Panc1 (cell line): Measurements from ENCODE around the gene NID1. TPM values are rescaled to one million over a fixed set of nuclear protein-coding genes. Genes with fewer than 3 reads are reported as not detected.

ENCODE experiments used
- ATAC-seq: fragments of 200-7000 bp; cut with Tn5 transposase; 2 replicates; pipeline ENCODE4 v1.9.1; 2020; ENCODE audit warnings: mild to moderate bottlenecking, moderate library complexity
- BruUV-seq: library from RNA; stranded (reverse); fragments of 400-500 nt; replicated peaks from 2 replicates; lab custom pipeline; 2021; lab: Mats Ljungman, UMichigan
- CTCF ChIA-PET: fragments of 300-600 bp; sonication (Branson Sonifier 250); formaldehyde crosslinking; loops from one replicate; lab custom pipeline; 2022; ENCODE audit warnings: antibody characterized with exemption; lab: Charles Lee
- POLR2A ChIA-PET: fragments of 300-600 bp; sonication (Branson Sonifier 250); formaldehyde crosslinking; loops from one replicate; lab custom pipeline; 2022; ENCODE audit warnings: antibody characterized with exemption; lab: Charles Lee
- DNase-seq: peaks from one replicate; pipeline ENCODE4 v3.0.0-alpha.2; 2010; ENCODE audit warnings: low read depth, low spot score
- H3K27ac ChIP-seq: 2 replicates; pipeline ENCODE4 v1.5.1; 2011; ENCODE audit warnings: mild to moderate bottlenecking, low read length, inconsistent platforms
- H3K27me3 ChIP-seq: fragments of 200-500 bp; sonication (Bioruptor generic); 2 replicates; pipeline ENCODE4 v1.6.0; 2014; ENCODE audit warnings: low read length, inconsistent platforms; ENCODE audit not compliant: control insufficient read depth, insufficient read depth
- H3K36me3 ChIP-seq: fragments of 200-500 bp; sonication (Bioruptor generic); 2 replicates; pipeline ENCODE4 v1.5.1; 2014; ENCODE audit warnings: inconsistent platforms, mild to moderate bottlenecking, low read length, moderate library complexity; ENCODE audit not compliant: control insufficient read depth, insufficient read depth
- H3K4me1 ChIP-seq: 2 replicates; pipeline ENCODE4 v1.5.1; 2011; ENCODE audit warnings: inconsistent platforms, mild to moderate bottlenecking, low read length, moderate library complexity; ENCODE audit not compliant: control insufficient read depth, insufficient read depth
- H3K4me3 ChIP-seq, 2 experiments: 2 replicates each; pipeline ENCODE4 v1.5.1; 2011 to 2012; ENCODE audit warnings: low read depth in 2 of 2, low read length in 2 of 2, mild to moderate bottlenecking in 2 of 2, inconsistent platforms in 1 of 2, moderate library complexity in 1 of 2
- H3K9me3 ChIP-seq: fragments of 200-500 bp; sonication (Bioruptor generic); 2 replicates; pipeline ENCODE4 v1.5.1; 2014; ENCODE audit warnings: low read depth, mild to moderate bottlenecking, inconsistent platforms, low read length, moderate library complexity; ENCODE audit not compliant: control insufficient read depth, insufficient read depth
- POLR2AphosphoS5 ChIP-seq: IDR thresholded peaks from 2 replicates; pipeline ENCODE4 v1.6.1; 2012; ENCODE audit warnings: mild to moderate bottlenecking, low read depth, low read length, moderate library complexity
- SIN3A ChIP-seq: IDR thresholded peaks from 2 replicates; pipeline ENCODE4 v1.6.1; 2012; ENCODE audit warnings: low read depth, mild to moderate bottlenecking, low read length, moderate library complexity, borderline replicate concordance; ENCODE audit not compliant: insufficient read depth
- TCF7L2 ChIP-seq: IDR thresholded peaks from 2 replicates; pipeline ENCODE4 v1.6.1; 2011; ENCODE audit warnings: mild to moderate bottlenecking, low read depth, low read length, inconsistent platforms
- in situ Hi-C: cut with HindIII; loops from 2 replicates; pipeline ENCODE4 v1.10.0; 2016; ENCODE audit warnings: low sequenced_read_pairs, low pct_unique_long_range_greater_than_20kb
- intact Hi-C: fragments of 100-400 bp; cut with micrococcal nuclease; formaldehyde crosslinking; loops from one replicate; pipeline ENCODE4 v1.10.0; 2022; ENCODE audit not compliant: unreplicated experiment
- total RNA-seq: library from RNA; stranded (reverse); gene quantifications from one replicate; pipeline ENCODE4 v1.2.1, GENCODE V29; 2021; ENCODE audit not compliant: unreplicated experiment
- TF ChIP-seq, protein P1 (sequence below): fragments of 450-650 bp; IDR thresholded peaks from 2 replicates; pipeline ENCODE4 v1.5.1; 2017; ENCODE audit warnings: mild to moderate bottlenecking
- TF ChIP-seq, protein P2 (sequence below), 2 experiments: IDR thresholded peaks; 2 replicates each; pipeline ENCODE4 v1.6.1; 2011 to 2012; ENCODE audit warnings: low read depth in 2 of 2, control low read depth in 1 of 2, low read length in 1 of 2, mild to moderate bottlenecking in 1 of 2, moderate library complexity in 1 of 2; ENCODE audit not compliant: insufficient read depth in 1 of 2

NID1 gene
- total RNA-seq, 1 experiment from 2014 or later = 89.3 TPM

DNA sequence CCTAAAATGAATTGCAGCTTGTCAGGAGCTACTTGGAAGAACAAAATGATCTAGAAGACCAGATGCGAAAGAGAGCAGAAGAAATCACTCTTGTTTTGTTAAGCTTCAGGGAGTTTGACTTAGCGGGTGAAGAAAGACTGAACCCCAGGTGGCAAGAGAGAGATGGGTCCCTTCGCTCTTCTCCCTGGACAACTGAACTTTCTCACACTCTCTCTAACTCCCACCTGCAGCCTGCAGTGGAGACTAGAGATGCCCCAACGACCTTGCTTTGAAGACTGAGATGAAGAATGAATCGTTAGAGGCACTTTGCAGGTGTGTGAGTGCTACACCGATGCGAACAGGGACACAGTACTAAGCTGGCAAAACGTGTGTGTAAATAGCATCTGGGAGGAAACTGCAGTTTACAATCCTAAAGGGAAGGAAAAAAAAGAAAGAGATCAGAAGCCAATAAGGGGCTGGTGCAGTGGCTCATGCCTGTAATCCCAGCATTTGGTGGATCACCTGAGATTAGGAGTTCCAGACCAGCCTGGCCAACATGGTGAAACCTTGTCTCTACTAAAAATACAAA lies 133.6 kb downstream of the NID1 start:
- BruUV-seq = no TSS peak
- peak overlapping the region; percentile 44 for H3K27ac ChIP-seq
- no peak for DNase-seq
- ChIA-PET POLR2A (no interaction called here), CTCF (interaction anchor here (1.2 kb wide), 1 partner anchor 40 kb away, joined by 4 read pairs; no protein-coding TSS in a partner anchor)
- in situ Hi-C loops = no loop called here
- no peaks in the 10 kb centered on the region for H3K27me3 ChIP-seq
- H3K36me3 ChIP-seq = no peaks in the 10 kb centered on the region
- H3K4me1 ChIP-seq = peaks cover 10% of the 10 kb centered on the region; the same call in 1 of the 2 replicates
- intact Hi-C loops = no loop called here
- no peak overlapping the region for H3K4me3 ChIP-seq
- ATAC-seq = no peak
- H3K9me3 ChIP-seq = no peaks in the 10 kb centered on the region
- no peak for TF ChIP-seq POLR2AphosphoS5
- TF ChIP-seq, protein P1, sequence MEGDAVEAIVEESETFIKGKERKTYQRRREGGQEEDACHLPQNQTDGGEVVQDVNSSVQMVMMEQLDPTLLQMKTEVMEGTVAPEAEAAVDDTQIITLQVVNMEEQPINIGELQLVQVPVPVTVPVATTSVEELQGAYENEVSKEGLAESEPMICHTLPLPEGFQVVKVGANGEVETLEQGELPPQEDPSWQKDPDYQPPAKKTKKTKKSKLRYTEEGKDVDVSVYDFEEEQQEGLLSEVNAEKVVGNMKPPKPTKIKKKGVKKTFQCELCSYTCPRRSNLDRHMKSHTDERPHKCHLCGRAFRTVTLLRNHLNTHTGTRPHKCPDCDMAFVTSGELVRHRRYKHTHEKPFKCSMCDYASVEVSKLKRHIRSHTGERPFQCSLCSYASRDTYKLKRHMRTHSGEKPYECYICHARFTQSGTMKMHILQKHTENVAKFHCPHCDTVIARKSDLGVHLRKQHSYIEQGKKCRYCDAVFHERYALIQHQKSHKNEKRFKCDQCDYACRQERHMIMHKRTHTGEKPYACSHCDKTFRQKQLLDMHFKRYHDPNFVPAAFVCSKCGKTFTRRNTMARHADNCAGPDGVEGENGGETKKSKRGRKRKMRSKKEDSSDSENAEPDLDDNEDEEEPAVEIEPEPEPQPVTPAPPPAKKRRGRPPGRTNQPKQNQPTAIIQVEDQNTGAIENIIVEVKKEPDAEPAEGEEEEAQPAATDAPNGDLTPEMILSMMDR = no peak
- no peak for TF ChIP-seq TCF7L2
- TF ChIP-seq, protein P2, sequence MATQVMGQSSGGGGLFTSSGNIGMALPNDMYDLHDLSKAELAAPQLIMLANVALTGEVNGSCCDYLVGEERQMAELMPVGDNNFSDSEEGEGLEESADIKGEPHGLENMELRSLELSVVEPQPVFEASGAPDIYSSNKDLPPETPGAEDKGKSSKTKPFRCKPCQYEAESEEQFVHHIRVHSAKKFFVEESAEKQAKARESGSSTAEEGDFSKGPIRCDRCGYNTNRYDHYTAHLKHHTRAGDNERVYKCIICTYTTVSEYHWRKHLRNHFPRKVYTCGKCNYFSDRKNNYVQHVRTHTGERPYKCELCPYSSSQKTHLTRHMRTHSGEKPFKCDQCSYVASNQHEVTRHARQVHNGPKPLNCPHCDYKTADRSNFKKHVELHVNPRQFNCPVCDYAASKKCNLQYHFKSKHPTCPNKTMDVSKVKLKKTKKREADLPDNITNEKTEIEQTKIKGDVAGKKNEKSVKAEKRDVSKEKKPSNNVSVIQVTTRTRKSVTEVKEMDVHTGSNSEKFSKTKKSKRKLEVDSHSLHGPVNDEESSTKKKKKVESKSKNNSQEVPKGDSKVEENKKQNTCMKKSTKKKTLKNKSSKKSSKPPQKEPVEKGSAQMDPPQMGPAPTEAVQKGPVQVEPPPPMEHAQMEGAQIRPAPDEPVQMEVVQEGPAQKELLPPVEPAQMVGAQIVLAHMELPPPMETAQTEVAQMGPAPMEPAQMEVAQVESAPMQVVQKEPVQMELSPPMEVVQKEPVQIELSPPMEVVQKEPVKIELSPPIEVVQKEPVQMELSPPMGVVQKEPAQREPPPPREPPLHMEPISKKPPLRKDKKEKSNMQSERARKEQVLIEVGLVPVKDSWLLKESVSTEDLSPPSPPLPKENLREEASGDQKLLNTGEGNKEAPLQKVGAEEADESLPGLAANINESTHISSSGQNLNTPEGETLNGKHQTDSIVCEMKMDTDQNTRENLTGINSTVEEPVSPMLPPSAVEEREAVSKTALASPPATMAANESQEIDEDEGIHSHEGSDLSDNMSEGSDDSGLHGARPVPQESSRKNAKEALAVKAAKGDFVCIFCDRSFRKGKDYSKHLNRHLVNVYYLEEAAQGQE (IDR thresholded peaks at IDR 0.05; ENCODE audit: insufficient read depth in 1 of 2, low read depth in 2 of 2, low read length in 1 of 2) = no peak
- no peak for TF ChIP-seq SIN3A

DNA sequence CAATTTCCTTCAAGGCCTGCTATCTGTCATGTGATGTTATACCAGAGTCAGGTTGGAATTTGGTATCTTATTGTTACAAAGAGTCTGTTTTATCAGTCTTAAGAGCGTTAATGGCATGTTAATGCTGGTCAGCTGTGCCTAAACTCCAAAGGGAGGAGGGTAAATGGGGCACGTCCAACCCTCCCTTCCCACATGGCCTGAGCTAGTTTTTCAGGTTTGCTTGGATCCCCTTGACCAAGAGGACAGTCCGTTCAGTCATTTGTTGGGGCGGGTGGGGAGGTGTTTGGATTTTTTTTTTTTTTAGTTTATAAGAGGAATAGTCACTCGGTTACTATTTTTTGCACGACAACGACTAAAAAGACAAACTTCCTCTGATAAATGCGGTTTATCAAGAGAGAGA lies 134.3 kb downstream of the NID1 start:
- no TSS peak for BruUV-seq
- intact Hi-C loops = no loop called here
- in situ Hi-C loops = no loop called here
- ChIA-PET POLR2A (interaction anchor here (0.5 kb wide), 1 partner anchor 73 kb away, joined by 3 read pairs; no protein-coding TSS in a partner anchor), CTCF (interaction anchor here (0.7 kb wide), 1 partner anchor 43 kb away, joined by 7 read pairs; no protein-coding TSS in a partner anchor)
- H3K27ac ChIP-seq = no peak overlapping the region; the same call in 1 of the 2 replicates
- TF ChIP-seq, protein P2 (IDR thresholded peaks at IDR 0.05; ENCODE audit: insufficient read depth in 1 of 2, low read depth in 2 of 2, low read length in 1 of 2) = no peak
- TF ChIP-seq, protein P1 = no peak
- TF ChIP-seq SIN3A (no peak), POLR2AphosphoS5 (no peak), TCF7L2 (no peak)
- ATAC-seq (no peak), DNase-seq (no peak)
- H3K4me3 ChIP-seq = no peak overlapping the region
- H3K4me1 ChIP-seq = peaks cover 7% of the 10 kb centered on the region; the same call in 1 of the 2 replicates
- H3K36me3 ChIP-seq = no peaks in the 10 kb centered on the region
- no peaks in the 10 kb centered on the region for H3K9me3 ChIP-seq
- no peaks in the 10 kb centered on the region for H3K27me3 ChIP-seq
